HL-60 (cell line): ENCODE data around the gene GFOD1.

Experiments used
- DNase-seq, 2 experiments: peaks; one replicate each; pipeline ENCODE4 v3.0.0-alpha.2; 2010 to 2020; ENCODE audit warnings: low read depth in 1 of 2, low spot score in 1 of 2
- H3K27ac ChIP-seq: fragments of 250-450 bp; sonication (Bioruptor Pico); replicated peaks from 2 replicates; pipeline ENCODE4 v1.5.1; 2020; ENCODE audit warnings: mild to moderate bottlenecking, moderate library complexity
- H3K27me3 ChIP-seq: fragments of 250-450 bp; sonication (Bioruptor Pico); 2 replicates; pipeline ENCODE4 v1.5.1; 2021; ENCODE audit warnings: mild to moderate bottlenecking, moderate library complexity; ENCODE audit not compliant: insufficient read depth, poor library complexity, severe bottlenecking
- H3K4me3 ChIP-seq: replicated peaks from 2 replicates; pipeline ENCODE4 v1.5.1; 2011; ENCODE audit warnings: mild to moderate bottlenecking, control low read depth, low read length; ENCODE audit not compliant: insufficient read depth
- CTCF ChIP-seq: IDR thresholded peaks from one replicate; pipeline ENCODE4 v1.5.1; 2011; ENCODE audit warnings: low read length, control low read depth, inconsistent platforms; ENCODE audit not compliant: insufficient read depth
- GABPA ChIP-seq: IDR thresholded peaks from 2 replicates; pipeline ENCODE4 v1.6.1; 2012; ENCODE audit warnings: low read depth
- POLR2AphosphoS5 ChIP-seq: IDR thresholded peaks from 2 replicates; pipeline ENCODE4 v1.6.1; 2012; ENCODE audit warnings: low read depth
- SPI1 ChIP-seq: IDR thresholded peaks from 2 replicates; pipeline ENCODE4 v1.6.1; 2012; ENCODE audit warnings: low read depth, mild to moderate bottlenecking, borderline replicate concordance
- TF ChIP-seq, protein P1 (sequence below): IDR thresholded peaks from 2 replicates; pipeline ENCODE4 v1.6.1; 2012; ENCODE audit warnings: low read depth; ENCODE audit not compliant: insufficient replicate concordance

Gene GFOD1

GRCh38 chr6:13397359-13398068 lies 89.9 kb downstream of the GFOD1 start:
- Histone ChIP-seq H3K4me3 (no peak overlapping the region), H3K27ac (peak overlapping the region; percentile 81), H3K27me3 (no peaks in the 10 kb centered on the region)
- TF ChIP-seq GABPA (no peak), POLR2AphosphoS5 (no peak), SPI1 (peak; percentile 98), CTCF (no peak)
- TF ChIP-seq, protein P1, sequence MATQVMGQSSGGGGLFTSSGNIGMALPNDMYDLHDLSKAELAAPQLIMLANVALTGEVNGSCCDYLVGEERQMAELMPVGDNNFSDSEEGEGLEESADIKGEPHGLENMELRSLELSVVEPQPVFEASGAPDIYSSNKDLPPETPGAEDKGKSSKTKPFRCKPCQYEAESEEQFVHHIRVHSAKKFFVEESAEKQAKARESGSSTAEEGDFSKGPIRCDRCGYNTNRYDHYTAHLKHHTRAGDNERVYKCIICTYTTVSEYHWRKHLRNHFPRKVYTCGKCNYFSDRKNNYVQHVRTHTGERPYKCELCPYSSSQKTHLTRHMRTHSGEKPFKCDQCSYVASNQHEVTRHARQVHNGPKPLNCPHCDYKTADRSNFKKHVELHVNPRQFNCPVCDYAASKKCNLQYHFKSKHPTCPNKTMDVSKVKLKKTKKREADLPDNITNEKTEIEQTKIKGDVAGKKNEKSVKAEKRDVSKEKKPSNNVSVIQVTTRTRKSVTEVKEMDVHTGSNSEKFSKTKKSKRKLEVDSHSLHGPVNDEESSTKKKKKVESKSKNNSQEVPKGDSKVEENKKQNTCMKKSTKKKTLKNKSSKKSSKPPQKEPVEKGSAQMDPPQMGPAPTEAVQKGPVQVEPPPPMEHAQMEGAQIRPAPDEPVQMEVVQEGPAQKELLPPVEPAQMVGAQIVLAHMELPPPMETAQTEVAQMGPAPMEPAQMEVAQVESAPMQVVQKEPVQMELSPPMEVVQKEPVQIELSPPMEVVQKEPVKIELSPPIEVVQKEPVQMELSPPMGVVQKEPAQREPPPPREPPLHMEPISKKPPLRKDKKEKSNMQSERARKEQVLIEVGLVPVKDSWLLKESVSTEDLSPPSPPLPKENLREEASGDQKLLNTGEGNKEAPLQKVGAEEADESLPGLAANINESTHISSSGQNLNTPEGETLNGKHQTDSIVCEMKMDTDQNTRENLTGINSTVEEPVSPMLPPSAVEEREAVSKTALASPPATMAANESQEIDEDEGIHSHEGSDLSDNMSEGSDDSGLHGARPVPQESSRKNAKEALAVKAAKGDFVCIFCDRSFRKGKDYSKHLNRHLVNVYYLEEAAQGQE = no peak
- DNase-seq = peak in 1 of 2 experiments; percentile 75

- TF ChIP-seq CTCF (no peak), SPI1 (no peak), POLR2AphosphoS5 (no peak), GABPA (no peak)
- TF ChIP-seq, protein P1 = no peak
- Histone ChIP-seq H3K27me3 (no peaks in the 10 kb centered on the region), H3K4me3 (no peak overlapping the region), H3K27ac (peak overlapping the region; percentile 81)
- no peak for DNase-seq
These were observed 91.1 kb downstream of the GFOD1 start for GRCh38 chr6:13396241-13396792.

DNA sequence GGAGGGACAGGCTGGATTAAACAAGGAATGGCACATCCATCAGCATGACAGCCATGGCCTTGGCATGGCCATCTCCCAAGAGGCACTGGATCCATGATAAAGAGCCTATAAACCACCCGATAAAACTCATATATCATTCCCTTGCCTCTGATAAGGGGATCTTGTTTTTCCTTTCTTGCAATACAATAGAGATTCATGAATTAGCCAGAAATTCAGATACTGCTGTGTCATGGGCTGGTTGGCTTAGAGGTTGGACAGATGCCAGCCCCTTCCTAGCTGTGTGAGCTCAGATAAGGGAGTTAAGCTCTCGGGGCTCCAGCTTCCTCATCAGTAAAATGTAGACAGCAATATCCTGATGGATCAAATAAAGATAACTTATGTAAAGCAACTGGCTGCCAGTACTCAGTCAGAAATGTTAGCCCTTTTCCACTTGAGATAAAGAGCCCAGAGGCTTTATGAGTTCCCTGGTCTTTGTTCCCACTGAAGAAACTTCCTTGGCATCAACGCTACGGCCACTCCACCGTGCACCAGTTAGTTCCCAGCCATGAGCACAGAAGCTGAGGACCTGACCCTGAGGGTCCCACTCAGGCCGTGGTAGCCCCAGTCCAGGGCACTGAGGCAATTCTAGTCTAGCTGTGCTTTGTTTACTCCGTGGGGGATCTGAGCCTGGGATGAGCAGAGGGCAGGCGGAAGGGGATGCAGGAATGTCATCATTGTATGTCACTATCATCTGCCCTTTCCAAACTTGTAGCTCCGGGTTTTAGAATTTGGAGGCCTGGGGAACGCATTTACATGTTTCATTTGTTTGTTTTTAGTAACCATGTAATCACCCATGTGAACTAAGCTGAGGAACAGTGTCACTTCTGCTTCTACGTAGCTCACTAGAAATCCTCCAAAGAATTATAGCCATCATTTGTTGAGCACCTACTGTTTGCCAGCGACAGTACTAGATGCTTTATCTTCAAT lies 91.8 kb downstream of the GFOD1 start:
- H3K27me3 ChIP-seq = no peaks in the 10 kb centered on the region
- H3K4me3 ChIP-seq = no peak overlapping the region
- DNase-seq = peak; percentile 70 to 90
- H3K27ac ChIP-seq = peak overlapping the region; percentile 81
- TF ChIP-seq SPI1 = peak; percentile 72; the same call in 1 of the 2 replicates
- TF ChIP-seq POLR2AphosphoS5 = peak; percentile 31; the same call in 1 of the 2 replicates
- TF ChIP-seq, protein P1 = no peak
- no peak for TF ChIP-seq GABPA
